Upper lobe of right lung (tissue), 1 donor: ENCODE measurements around the gene ZSCAN23. TPM values are rescaled to one million over a fixed set of nuclear protein-coding genes. Genes with fewer than 3 reads are reported as not detected.

ENCODE experiments used
- ATAC-seq: fragments of 200-7000 bp; cut with Tn5 transposase; one replicate; pipeline ENCODE4 v1.9.1; 2020; ENCODE audit warnings: mild to moderate bottlenecking, moderate library complexity
- DNase-seq: peaks from one replicate; pipeline ENCODE4 v3.0.0-alpha.2; 2020
- H3K27ac ChIP-seq: fragments of 200-600 bp; one replicate; pipeline ENCODE4 v1.8.0; 2022
- H3K27me3 ChIP-seq: fragments of 200-600 bp; one replicate; pipeline ENCODE4 v1.8.0; 2022; ENCODE audit warnings: mild to moderate bottlenecking
- H3K36me3 ChIP-seq: fragments of 200-600 bp; one replicate; pipeline ENCODE4 v1.8.0; 2022
- H3K4me1 ChIP-seq: fragments of 200-600 bp; one replicate; pipeline ENCODE4 v1.8.0; 2022
- H3K4me3 ChIP-seq: fragments of 200-600 bp; one replicate; pipeline ENCODE4 v1.8.0; 2022; ENCODE audit warnings: mild to moderate bottlenecking
- H3K9me3 ChIP-seq: fragments of 200-600 bp; one replicate; pipeline ENCODE4 v1.8.0; 2022
- intact Hi-C: fragments of 100-400 bp; cut with DNase I; formaldehyde crosslinking; loops from one replicate; pipeline ENCODE4 v1.11.0; 2022
- total RNA-seq: library from RNA; stranded (reverse); fragmentation: NEBNext Ultra II Directional; extraction: Animal tissue kit (Norgen Biotek cat#: 25700); gene quantifications from one replicate; pipeline ENCODE4 v1.2.1, GENCODE V29; 2021
- TF ChIP-seq, protein P1 (sequence below): fragments of 200-600 bp; IDR thresholded peaks from one replicate; pipeline ENCODE4 v1.8.0; 2022; ENCODE audit warnings: antibody characterized with exemption
- donor health status: DM: no; HTN: yes; CAD: no; lungs with severe emphysema.

The ZSCAN23 gene
- total RNA-seq, 1 donor from 2014 or later, result 2.2 TPM

- TF ChIP-seq, protein P1, sequence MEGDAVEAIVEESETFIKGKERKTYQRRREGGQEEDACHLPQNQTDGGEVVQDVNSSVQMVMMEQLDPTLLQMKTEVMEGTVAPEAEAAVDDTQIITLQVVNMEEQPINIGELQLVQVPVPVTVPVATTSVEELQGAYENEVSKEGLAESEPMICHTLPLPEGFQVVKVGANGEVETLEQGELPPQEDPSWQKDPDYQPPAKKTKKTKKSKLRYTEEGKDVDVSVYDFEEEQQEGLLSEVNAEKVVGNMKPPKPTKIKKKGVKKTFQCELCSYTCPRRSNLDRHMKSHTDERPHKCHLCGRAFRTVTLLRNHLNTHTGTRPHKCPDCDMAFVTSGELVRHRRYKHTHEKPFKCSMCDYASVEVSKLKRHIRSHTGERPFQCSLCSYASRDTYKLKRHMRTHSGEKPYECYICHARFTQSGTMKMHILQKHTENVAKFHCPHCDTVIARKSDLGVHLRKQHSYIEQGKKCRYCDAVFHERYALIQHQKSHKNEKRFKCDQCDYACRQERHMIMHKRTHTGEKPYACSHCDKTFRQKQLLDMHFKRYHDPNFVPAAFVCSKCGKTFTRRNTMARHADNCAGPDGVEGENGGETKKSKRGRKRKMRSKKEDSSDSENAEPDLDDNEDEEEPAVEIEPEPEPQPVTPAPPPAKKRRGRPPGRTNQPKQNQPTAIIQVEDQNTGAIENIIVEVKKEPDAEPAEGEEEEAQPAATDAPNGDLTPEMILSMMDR, result peak; percentile 55
- intact Hi-C loops, result no loop called here
These were observed 43.8 kb downstream of the ZSCAN23 start, which contains the start of gene ZSCAN12 for GRCh38 chr6:28399350-28400121. ZSCAN12 (minus strand) TSS chr6:28399747; CDS start chr6:28398405, 1,342 bp downstream.

DNA sequence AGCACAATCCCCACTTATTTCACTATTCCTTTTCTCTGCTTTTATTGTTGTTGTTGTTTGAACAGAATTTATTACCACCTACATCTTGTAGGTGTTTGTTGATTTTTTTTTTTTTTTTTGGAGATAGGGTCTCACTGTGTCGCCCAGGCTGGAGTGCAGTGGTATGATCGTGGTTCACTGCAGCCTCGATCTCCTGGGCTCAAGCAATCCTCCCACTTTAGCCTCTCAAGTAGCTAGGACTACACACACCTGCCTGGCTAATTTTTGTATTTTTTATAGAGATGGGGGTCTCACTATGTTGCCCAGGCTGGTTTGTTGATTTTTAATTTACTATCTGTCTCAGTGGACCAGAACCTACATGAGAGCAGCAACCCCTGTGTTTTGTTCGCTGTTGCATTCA is 47.4 kb downstream of the ZSCAN23 start:
- Histone ChIP-seq H3K4me1 (peaks cover 5% of the 10 kb centered on the region), H3K27me3 (no peaks in the 10 kb centered on the region), H3K27ac (no peak overlapping the region), H3K36me3 (peaks cover 36% of the 10 kb centered on the region), H3K4me3 (no peak overlapping the region), H3K9me3 (no peaks in the 10 kb centered on the region)
- TF ChIP-seq, protein P1, result no peak
- ATAC-seq (no peak), DNase-seq (no peak)
- intact Hi-C loops, result no loop called here

More at GRCh38 chr6:28399350-28400121, 43.8 kb downstream of the ZSCAN23 start, which contains the start of gene ZSCAN12:
- H3K27ac ChIP-seq, result peak within 1 kb of the TSS; percentile 58
- peak; percentile 99 for ATAC-seq
- peaks cover 13% of the 10 kb centered on the region for H3K36me3 ChIP-seq
- peaks cover 5% of the 10 kb centered on the region for H3K27me3 ChIP-seq
- peak within 1 kb of the TSS; percentile 83 for H3K4me3 ChIP-seq
- DNase-seq, result peak; percentile 93
- no peaks in the 10 kb centered on the region for H3K9me3 ChIP-seq
- peaks cover 5% of the 10 kb centered on the region for H3K4me1 ChIP-seq

GRCh38 chr6:28393912-28394662 is 49.2 kb downstream of the ZSCAN23 start:
- intact Hi-C loops, result no loop called here
- TF ChIP-seq, protein P1, result peak; percentile 12
- Histone ChIP-seq H3K4me1 (peaks cover 5% of the 10 kb centered on the region), H3K27me3 (no peaks in the 10 kb centered on the region), H3K9me3 (no peaks in the 10 kb centered on the region), H3K36me3 (peaks cover 54% of the 10 kb centered on the region), H3K4me3 (no peak overlapping the region), H3K27ac (no peak overlapping the region)
- DNase-seq, result no peak
- no peak for ATAC-seq

- Histone ChIP-seq H3K27me3 (no peaks in the 10 kb centered on the region), H3K27ac (no peak overlapping the region), H3K4me3 (no peak overlapping the region), H3K4me1 (no peaks in the 10 kb centered on the region), H3K9me3 (no peaks in the 10 kb centered on the region), H3K36me3 (peaks cover 61% of the 10 kb centered on the region)
- intact Hi-C loops, result no loop called here
- TF ChIP-seq, protein P1, result no peak
- ATAC-seq, result no peak
- no peak for DNase-seq
These were observed 52.6 kb downstream of the ZSCAN23 start for GRCh38 chr6:28390688-28391087.

- peaks cover 10% of the 10 kb centered on the region for H3K4me1 ChIP-seq
- ATAC-seq, result no peak
- intact Hi-C loops, result no loop called here
- TF ChIP-seq, protein P1, result no peak
- H3K27ac ChIP-seq, result peak overlapping the region; percentile 76
- no peak for DNase-seq
- no peaks in the 10 kb centered on the region for H3K27me3 ChIP-seq
- H3K9me3 ChIP-seq, result no peaks in the 10 kb centered on the region
- no peak overlapping the region for H3K4me3 ChIP-seq
- H3K36me3 ChIP-seq, result peaks cover 36% of the 10 kb centered on the region
These were observed 59.2 kb downstream of the ZSCAN23 start for GRCh38 chr6:28384143-28384533.
